ENCODE data around the gene CLRN3.

The CLRN3 gene

GRCh38 chr10:127890216-127890615 is 2.5 kb downstream of the CLRN3 start:
- H3K79me1 ChIP-seq (ENCODE audit: low read length) = no peaks in the 10 kb centered on the region
- no peaks in the 10 kb centered on the region for H3K27me3 ChIP-seq (ENCODE audit: insufficient read depth, low read length, poor library complexity)
- no peak overlapping the region for H3K23ac ChIP-seq (ENCODE audit: low read length)
- no peak overlapping the region for H3K18ac ChIP-seq (ENCODE audit: low read length)
- no peak overlapping the region for H2AK5ac ChIP-seq (ENCODE audit: low read length)
- H2BK15ac ChIP-seq (replicated peaks; ENCODE audit: low read depth) = no peak overlapping the region
- H2BK5ac ChIP-seq (ENCODE audit: low read length) = no peak overlapping the region
- no peak overlapping the region for H4K5ac ChIP-seq (ENCODE audit: low read length)
- no peaks in the 10 kb centered on the region for H3K4me1 ChIP-seq (ENCODE audit: control insufficient read depth, low read depth, low read length)
- no peaks in the 10 kb centered on the region for H3K36me3 ChIP-seq (ENCODE audit: control insufficient read depth, insufficient read depth, low read length)
- no peak overlapping the region for H2BK120ac ChIP-seq (ENCODE audit: low read depth, low read length)
- H3K56ac ChIP-seq (ENCODE audit: low read length) = no peak overlapping the region
- WGBS (ENCODE audit: extremely low coverage, insufficient coverage, low lambda C conversion rate) = no CpG with 5 or more reads among the region's 3 CpGs
- H3K4ac ChIP-seq (ENCODE audit: low read depth, low read length) = no peak overlapping the region
- no peak overlapping the region for H3K9ac ChIP-seq (ENCODE audit: low read length)
- no peak overlapping the region for H4K8ac ChIP-seq (ENCODE audit: low read depth, low read length)
- H3K4me2 ChIP-seq (ENCODE audit: low read length) = no peak overlapping the region
- no peak overlapping the region for H3K27ac ChIP-seq (ENCODE audit: low read depth, low read length)
- H3K79me2 ChIP-seq (ENCODE audit: control insufficient read depth, insufficient read depth, low read length) = no peaks in the 10 kb centered on the region
- H3K4me3 ChIP-seq (ENCODE audit: low read length) = no peak overlapping the region
- no peak for DNase-seq

GRCh38 chr10:127889605-127890195 is 3.0 kb downstream of the CLRN3 start:
- no peak overlapping the region for H3K9ac ChIP-seq (ENCODE audit: low read length)
- H3K4me1 ChIP-seq (ENCODE audit: control insufficient read depth, low read depth, low read length) = no peaks in the 10 kb centered on the region
- no peaks in the 10 kb centered on the region for H3K27me3 ChIP-seq (ENCODE audit: insufficient read depth, low read length, poor library complexity)
- no peak overlapping the region for H3K4me2 ChIP-seq (ENCODE audit: low read length)
- no peak for DNase-seq
- no peak overlapping the region for H3K56ac ChIP-seq (ENCODE audit: low read length)
- no peaks in the 10 kb centered on the region for H3K79me2 ChIP-seq (ENCODE audit: control insufficient read depth, insufficient read depth, low read length)
- no peak overlapping the region for H3K4ac ChIP-seq (ENCODE audit: low read depth, low read length)
- H3K18ac ChIP-seq (ENCODE audit: low read length) = no peak overlapping the region
- no peak overlapping the region for H3K4me3 ChIP-seq (ENCODE audit: low read length)
- H2BK120ac ChIP-seq (ENCODE audit: low read depth, low read length) = no peak overlapping the region
- no peaks in the 10 kb centered on the region for H3K79me1 ChIP-seq (ENCODE audit: low read length)
- H3K27ac ChIP-seq (ENCODE audit: low read depth, low read length) = no peak overlapping the region
- no peak overlapping the region for H4K8ac ChIP-seq (ENCODE audit: low read depth, low read length)
- H2BK5ac ChIP-seq (ENCODE audit: low read length) = no peak overlapping the region
- no CpG with 5 or more reads among the region's 4 CpGs for WGBS (ENCODE audit: extremely low coverage, insufficient coverage, low lambda C conversion rate)
- no peak overlapping the region for H3K23ac ChIP-seq (ENCODE audit: low read length)
- H4K5ac ChIP-seq (ENCODE audit: low read length) = no peak overlapping the region
- no peak overlapping the region for H2AK5ac ChIP-seq (ENCODE audit: low read length)
- H3K36me3 ChIP-seq (ENCODE audit: control insufficient read depth, insufficient read depth, low read length) = no peaks in the 10 kb centered on the region
- H2BK15ac ChIP-seq (replicated peaks; ENCODE audit: low read depth) = no peak overlapping the region

GRCh38 chr10:127888521-127889312 is 4.0 kb downstream of the CLRN3 start:
- no peak overlapping the region for H3K4me3 ChIP-seq (ENCODE audit: low read length)
- H3K4ac ChIP-seq (ENCODE audit: low read depth, low read length) = no peak overlapping the region
- no peak overlapping the region for H4K5ac ChIP-seq (ENCODE audit: low read length)
- no CpG with 5 or more reads among the region's 13 CpGs for WGBS (ENCODE audit: extremely low coverage, insufficient coverage, low lambda C conversion rate)
- no peak overlapping the region for H3K18ac ChIP-seq (ENCODE audit: low read length)
- H3K23ac ChIP-seq (ENCODE audit: low read length) = no peak overlapping the region
- no peaks in the 10 kb centered on the region for H3K27me3 ChIP-seq (ENCODE audit: insufficient read depth, low read length, poor library complexity)
- no peak overlapping the region for H3K27ac ChIP-seq (ENCODE audit: low read depth, low read length)
- no peak overlapping the region for H3K4me2 ChIP-seq (ENCODE audit: low read length)
- H2BK15ac ChIP-seq (replicated peaks; ENCODE audit: low read depth) = no peak overlapping the region
- H3K79me2 ChIP-seq (ENCODE audit: control insufficient read depth, insufficient read depth, low read length) = no peaks in the 10 kb centered on the region
- H2AK5ac ChIP-seq (ENCODE audit: low read length) = no peak overlapping the region
- H3K9ac ChIP-seq (ENCODE audit: low read length) = no peak overlapping the region
- no peak overlapping the region for H2BK5ac ChIP-seq (ENCODE audit: low read length)
- no peak for DNase-seq
- H4K8ac ChIP-seq (ENCODE audit: low read depth, low read length) = no peak overlapping the region
- H3K4me1 ChIP-seq (ENCODE audit: control insufficient read depth, low read depth, low read length) = no peaks in the 10 kb centered on the region
- H3K36me3 ChIP-seq (ENCODE audit: control insufficient read depth, insufficient read depth, low read length) = no peaks in the 10 kb centered on the region
- no peak overlapping the region for H2BK120ac ChIP-seq (ENCODE audit: low read depth, low read length)
- H3K79me1 ChIP-seq (ENCODE audit: low read length) = no peaks in the 10 kb centered on the region
- H3K56ac ChIP-seq (ENCODE audit: low read length) = no peak overlapping the region

GRCh38 chr10:127887541-127888415 is 5.0 kb downstream of the CLRN3 start:
- H2AK5ac ChIP-seq (ENCODE audit: low read length) = no peak overlapping the region
- H3K23ac ChIP-seq (ENCODE audit: low read length) = no peak overlapping the region
- no peak overlapping the region for H3K18ac ChIP-seq (ENCODE audit: low read length)
- H3K4me3 ChIP-seq (ENCODE audit: low read length) = no peak overlapping the region
- no peaks in the 10 kb centered on the region for H3K27me3 ChIP-seq (ENCODE audit: insufficient read depth, low read length, poor library complexity)
- H2BK15ac ChIP-seq (replicated peaks; ENCODE audit: low read depth) = no peak overlapping the region
- no CpG with 5 or more reads among the region's 16 CpGs for WGBS (ENCODE audit: extremely low coverage, insufficient coverage, low lambda C conversion rate)
- no peaks in the 10 kb centered on the region for H3K4me1 ChIP-seq (ENCODE audit: control insufficient read depth, low read depth, low read length)
- H3K4ac ChIP-seq (ENCODE audit: low read depth, low read length) = no peak overlapping the region
- no peak overlapping the region for H3K9ac ChIP-seq (ENCODE audit: low read length)
- H3K79me2 ChIP-seq (ENCODE audit: control insufficient read depth, insufficient read depth, low read length) = no peaks in the 10 kb centered on the region
- no peak overlapping the region for H4K5ac ChIP-seq (ENCODE audit: low read length)
- H3K36me3 ChIP-seq (ENCODE audit: control insufficient read depth, insufficient read depth, low read length) = no peaks in the 10 kb centered on the region
- DNase-seq = no peak
- H3K79me1 ChIP-seq (ENCODE audit: low read length) = no peaks in the 10 kb centered on the region
- H3K27ac ChIP-seq (ENCODE audit: low read depth, low read length) = no peak overlapping the region
- H3K56ac ChIP-seq (ENCODE audit: low read length) = no peak overlapping the region
- no peak overlapping the region for H2BK5ac ChIP-seq (ENCODE audit: low read length)
- no peak overlapping the region for H4K8ac ChIP-seq (ENCODE audit: low read depth, low read length)
- H2BK120ac ChIP-seq (ENCODE audit: low read depth, low read length) = no peak overlapping the region
- no peak overlapping the region for H3K4me2 ChIP-seq (ENCODE audit: low read length)

- H3K4me3 ChIP-seq (ENCODE audit: low read length) = no peak overlapping the region
- DNase-seq = no peak
- H3K23ac ChIP-seq (ENCODE audit: low read length) = no peak overlapping the region
- no peak overlapping the region for H2BK5ac ChIP-seq (ENCODE audit: low read length)
- H3K18ac ChIP-seq (ENCODE audit: low read length) = no peak overlapping the region
- no peak overlapping the region for H2BK120ac ChIP-seq (ENCODE audit: low read depth, low read length)
- H3K79me2 ChIP-seq (ENCODE audit: control insufficient read depth, insufficient read depth, low read length) = no peaks in the 10 kb centered on the region
- H3K27me3 ChIP-seq (ENCODE audit: insufficient read depth, low read length, poor library complexity) = no peaks in the 10 kb centered on the region
- no peaks in the 10 kb centered on the region for H3K79me1 ChIP-seq (ENCODE audit: low read length)
- no peak overlapping the region for H3K56ac ChIP-seq (ENCODE audit: low read length)
- no peak overlapping the region for H2BK15ac ChIP-seq (replicated peaks; ENCODE audit: low read depth)
- no peak overlapping the region for H3K27ac ChIP-seq (ENCODE audit: low read depth, low read length)
- WGBS (ENCODE audit: extremely low coverage, insufficient coverage, low lambda C conversion rate) = no CpG with 5 or more reads among the region's 12 CpGs
- H3K4ac ChIP-seq (ENCODE audit: low read depth, low read length) = no peak overlapping the region
- H3K9ac ChIP-seq (ENCODE audit: low read length) = no peak overlapping the region
- no peak overlapping the region for H4K5ac ChIP-seq (ENCODE audit: low read length)
- no peak overlapping the region for H2AK5ac ChIP-seq (ENCODE audit: low read length)
- H3K4me2 ChIP-seq (ENCODE audit: low read length) = no peak overlapping the region
- no peaks in the 10 kb centered on the region for H3K36me3 ChIP-seq (ENCODE audit: control insufficient read depth, insufficient read depth, low read length)
- no peaks in the 10 kb centered on the region for H3K4me1 ChIP-seq (ENCODE audit: control insufficient read depth, low read depth, low read length)
- H4K8ac ChIP-seq (ENCODE audit: low read depth, low read length) = no peak overlapping the region
Observed at GRCh38 chr10:127886371-127887051, 6.2 kb downstream of the CLRN3 start.

Measured in mesendoderm (in vitro differentiated cells).